Endodermal cell (in vitro differentiated cells): Measurements from ENCODE around the gene C1orf210. TPM values are rescaled to one million over a fixed set of nuclear protein-coding genes. Genes with fewer than 3 reads are reported as not detected.

ENCODE experiments used
- DNase-seq: peaks from one replicate; pipeline ENCODE4 v3.0.0-alpha.2; 2017
- H3K27ac ChIP-seq: 2 replicates; pipeline ENCODE4 v1.5.1; 2013; ENCODE audit warnings: mild to moderate bottlenecking, low read depth, low read length, moderate library complexity
- H3K27me3 ChIP-seq: 2 replicates; pipeline ENCODE4 v1.6.1; 2013; ENCODE audit warnings: mild to moderate bottlenecking, low read length, moderate library complexity; ENCODE audit not compliant: insufficient read depth, control insufficient read depth, poor library complexity, severe bottlenecking
- H3K36me3 ChIP-seq: 2 replicates; pipeline ENCODE4 v1.7.0; 2013; ENCODE audit warnings: mild to moderate bottlenecking, low read length, moderate library complexity; ENCODE audit not compliant: control insufficient read depth, insufficient read depth
- H3K4me1 ChIP-seq: one replicate; pipeline ENCODE4 v1.7.0; 2013; ENCODE audit warnings: low read length; ENCODE audit not compliant: control insufficient read depth, insufficient read depth
- H3K4me3 ChIP-seq: 2 replicates; pipeline ENCODE4 v1.5.1; 2013; ENCODE audit warnings: mild to moderate bottlenecking, low read length, moderate library complexity
- H3K9ac ChIP-seq: 2 replicates; pipeline ENCODE4 v1.6.1; 2013; ENCODE audit warnings: mild to moderate bottlenecking, low read length, moderate library complexity; ENCODE audit not compliant: poor library complexity, severe bottlenecking; ENCODE audit errors: extremely low read depth
- H3K9me3 ChIP-seq: 2 replicates; pipeline ENCODE4 v1.6.1; 2013; ENCODE audit warnings: mild to moderate bottlenecking, low read length, moderate library complexity; ENCODE audit not compliant: control insufficient read depth
- H3K27ac Mint-ChIP-seq: 2 replicates; pipeline ENCODE4 v1.8.0; 2020; ENCODE audit warnings: mixed read lengths
- H3K27me3 Mint-ChIP-seq: 2 replicates; pipeline ENCODE4 v1.8.0; 2021; ENCODE audit warnings: mild to moderate bottlenecking, mixed read lengths; ENCODE audit not compliant: insufficient read depth
- H3K36me3 Mint-ChIP-seq: 2 replicates; pipeline ENCODE4 v1.8.0; 2020; ENCODE audit warnings: low read depth, mixed read lengths
- H3K4me1 Mint-ChIP-seq: 2 replicates; pipeline ENCODE4 v1.8.0; 2020; ENCODE audit warnings: mixed read lengths
- H3K4me3 Mint-ChIP-seq: 2 replicates; pipeline ENCODE4 v1.8.0; 2020; ENCODE audit warnings: mild to moderate bottlenecking, moderate library complexity, mixed read lengths
- H3K9me3 Mint-ChIP-seq: 2 replicates; pipeline ENCODE4 v1.8.0; 2020; ENCODE audit warnings: mild to moderate bottlenecking, mixed read lengths
- CTCF ChIP-seq: fragments of 200-600 bp; sonication (generic); conservative IDR thresholded peaks from 2 replicates; pipeline ENCODE4 v1.5.0; 2021; ENCODE audit warnings: antibody characterized with exemption, mild to moderate bottlenecking
- WGBS, 2 experiments: methylation state at CpG; one replicate each; pipeline versions ENCODE4 v1.1.5 to v1.1.7; 2013; ENCODE audit warnings: missing lambda C conversion rate in 2 of 2, mixed read lengths in 1 of 2; ENCODE audit not compliant: insufficient coverage in 1 of 2, insufficient read length in 1 of 2; 5-methylcytosine and 5-hydroxymethylcytosine counted together
- total RNA-seq, 2 donors: library from RNA; stranded (reverse); fragmentation: NEBNext Ultra II Directional in 1 of 2; extraction: Animal tissue kit (Norgen Biotek cat#: 25700) in 1 of 2; gene quantifications; 2 replicates in 1 of 2; 3 replicates in 1 of 2; pipeline ENCODE4 v1.2.1, GENCODE V29; 2021

Gene C1orf210
- total RNA-seq, 2 donors from 2014 or later, result 9.7 to 17.9 TPM

- Mint-ChIP-seq H3K27ac (no peak overlapping the region), H3K36me3 (no peaks in the 10 kb centered on the region), H3K9me3 (no peaks in the 10 kb centered on the region), H3K4me1 (peaks cover 19% of the 10 kb centered on the region), H3K4me3 (no peak overlapping the region), H3K27me3 (no peaks in the 10 kb centered on the region)
- H3K9ac ChIP-seq, result no peak overlapping the region
- no peak overlapping the region for H3K27ac ChIP-seq
- WGBS, 2 experiments, result 94 to 98% methylated on average over 4 to 5 of the region's 5 CpGs
- no peaks in the 10 kb centered on the region for H3K27me3 ChIP-seq
- peaks cover 15% of the 10 kb centered on the region for H3K4me1 ChIP-seq
- no peaks in the 10 kb centered on the region for H3K36me3 ChIP-seq
- H3K4me3 ChIP-seq, result no peak overlapping the region
- DNase-seq, result no peak
- H3K9me3 ChIP-seq, result no peaks in the 10 kb centered on the region
- TF ChIP-seq CTCF, result no peak
Measured at GRCh38 chr1:43292679-43293078, 7.3 kb upstream of the C1orf210 start.

DNA sequence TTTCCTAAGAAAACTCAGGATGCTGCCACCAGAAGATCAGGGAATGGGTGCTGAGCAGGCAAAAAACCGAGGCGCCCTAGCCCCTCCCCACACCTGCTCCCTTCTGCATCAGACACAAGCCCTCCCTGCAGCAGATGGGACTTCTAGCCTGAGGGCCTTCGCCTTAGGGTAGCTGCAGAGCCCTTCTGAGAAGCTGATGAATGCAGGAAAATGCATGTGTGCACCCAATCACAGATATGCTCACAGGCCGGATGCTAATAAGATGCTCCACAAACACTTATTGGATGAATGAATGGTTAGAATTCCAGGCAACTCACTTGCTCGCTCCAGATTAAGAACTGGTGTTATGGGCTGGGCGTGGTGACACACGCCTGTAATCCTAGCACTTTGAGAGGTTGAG, 6.8 kb upstream of the C1orf210 start:
- 89 to 92% methylated on average over 6 to 7 of the region's 7 CpGs for WGBS, 2 experiments
- no peak overlapping the region for H3K27ac Mint-ChIP-seq
- Histone ChIP-seq H3K27me3 (no peaks in the 10 kb centered on the region), H3K4me3 (no peak overlapping the region), H3K4me1 (peaks cover 15% of the 10 kb centered on the region), H3K9ac (no peak overlapping the region), H3K36me3 (no peaks in the 10 kb centered on the region), H3K27ac (no peak overlapping the region), H3K9me3 (no peaks in the 10 kb centered on the region)
- TF ChIP-seq CTCF, result no peak
- DNase-seq, result no peak
- H3K9me3 Mint-ChIP-seq, result no peaks in the 10 kb centered on the region
- no peak overlapping the region for H3K4me3 Mint-ChIP-seq
- no peaks in the 10 kb centered on the region for H3K36me3 Mint-ChIP-seq
- H3K27me3 Mint-ChIP-seq, result no peaks in the 10 kb centered on the region
- peaks cover 19% of the 10 kb centered on the region for H3K4me1 Mint-ChIP-seq

DNA sequence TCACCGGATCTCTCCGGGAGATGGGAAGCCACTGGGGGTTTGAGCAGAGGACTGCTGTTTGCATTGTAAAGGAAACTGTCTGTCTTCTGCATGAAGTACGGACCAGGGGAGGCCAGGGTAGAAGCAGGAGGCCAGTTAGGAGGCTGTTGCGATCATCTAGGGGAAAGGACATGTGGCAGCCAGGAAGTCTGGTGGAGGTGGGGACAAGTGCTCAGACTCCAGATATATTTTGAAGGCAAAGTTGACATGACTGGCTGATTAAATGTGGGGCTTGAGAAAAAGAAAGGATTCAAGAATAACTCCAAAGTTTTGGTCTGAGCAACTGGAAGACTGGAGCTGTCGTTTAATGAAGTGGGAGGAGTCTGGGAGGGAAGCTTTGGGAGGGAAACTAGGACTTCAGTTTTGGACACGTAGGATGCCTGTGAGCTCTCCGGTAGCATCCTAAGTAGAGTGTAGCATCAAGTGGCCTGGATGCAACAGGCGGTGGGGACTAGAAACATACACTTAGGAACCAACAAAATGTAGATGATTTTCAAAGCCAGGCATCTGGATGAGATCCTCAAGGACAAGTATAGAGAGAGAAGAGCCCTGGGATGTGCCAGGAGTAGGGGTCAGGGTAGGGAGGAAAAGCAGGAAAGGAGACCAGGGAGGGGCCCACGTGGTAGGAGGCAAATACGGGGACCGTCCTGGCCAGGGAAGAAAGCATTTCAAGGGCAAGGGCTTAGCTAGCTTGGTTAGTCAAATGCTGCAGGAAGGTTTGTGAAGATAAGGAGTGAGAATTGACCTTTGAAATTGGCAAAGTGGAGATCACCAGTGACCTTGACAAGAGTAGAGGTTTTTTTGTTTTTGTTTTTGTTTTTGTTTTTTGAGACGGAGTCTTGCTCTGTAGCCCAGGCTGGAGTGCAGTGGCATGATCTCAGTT, 3.7 kb upstream of the C1orf210 start:
- no peaks in the 10 kb centered on the region for H3K36me3 Mint-ChIP-seq
- DNase-seq, result no peak
- WGBS, 2 experiments, result 89 to 91% methylated on average over 11 to 12 of the region's 12 CpGs
- peaks cover 25% of the 10 kb centered on the region for H3K4me1 Mint-ChIP-seq
- Histone ChIP-seq H3K4me3 (no peak overlapping the region), H3K9ac (no peak overlapping the region), H3K27ac (no peak overlapping the region), H3K27me3 (no peaks in the 10 kb centered on the region), H3K9me3 (no peaks in the 10 kb centered on the region), H3K36me3 (no peaks in the 10 kb centered on the region), H3K4me1 (peaks cover 9% of the 10 kb centered on the region)
- no peak overlapping the region for H3K4me3 Mint-ChIP-seq
- no peaks in the 10 kb centered on the region for H3K27me3 Mint-ChIP-seq
- H3K27ac Mint-ChIP-seq, result no peak overlapping the region
- TF ChIP-seq CTCF, result no peak
- no peaks in the 10 kb centered on the region for H3K9me3 Mint-ChIP-seq
